ENCODE results near the gene CDH26. TPM values are rescaled to one million over a fixed set of nuclear protein-coding genes. Genes with fewer than 3 reads are reported as not detected.
"Not testable (repeated sequence)": the region's sequence is repeated elsewhere in the genome, so short reads cannot be mapped to it uniquely, and the experiment has no call there.

CDH26 gene
- total RNA-seq, 1 experiment from 2014 or later, result not detected

DNA sequence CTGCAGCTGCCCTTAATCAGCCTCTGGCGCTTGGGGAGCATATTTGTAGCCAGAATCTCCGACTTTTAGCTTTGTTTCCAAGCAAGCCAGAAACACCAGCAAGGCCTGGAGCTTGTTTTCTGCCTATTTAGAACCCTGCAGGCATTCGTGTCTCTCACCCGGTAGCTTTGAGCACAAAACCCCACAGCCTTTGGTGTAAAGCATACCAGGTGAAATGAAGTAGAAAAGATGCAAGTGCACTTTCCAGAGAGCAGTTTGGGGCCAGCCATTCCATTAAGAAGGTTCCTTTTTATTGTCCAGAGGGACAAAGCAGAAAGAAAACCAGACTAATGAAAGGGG is 17.3 kb upstream of the CDH26 start:
- no peak for DNase-seq (ENCODE audit: low read depth)

DNA sequence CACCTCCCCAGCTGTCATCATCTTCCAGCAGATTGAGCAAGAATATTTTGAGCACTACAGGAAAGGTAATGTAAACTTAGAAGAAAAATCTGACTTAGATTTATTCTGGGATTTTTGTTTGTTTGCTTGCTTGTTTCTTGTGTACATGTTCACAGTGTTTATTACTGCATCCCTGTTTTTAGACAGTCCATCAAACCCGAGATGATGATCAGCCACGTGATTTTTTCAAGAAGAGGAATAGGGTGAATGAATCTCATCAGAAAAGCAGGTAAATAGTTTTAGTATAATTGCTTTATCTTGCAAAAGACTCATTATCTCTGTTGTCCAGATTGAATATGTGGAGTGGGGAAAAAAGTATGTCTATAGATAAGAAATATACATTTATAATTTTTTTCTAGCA is 16.0 kb upstream of the CDH26 start:
- no peak for DNase-seq (ENCODE audit: low read depth)

DNA sequence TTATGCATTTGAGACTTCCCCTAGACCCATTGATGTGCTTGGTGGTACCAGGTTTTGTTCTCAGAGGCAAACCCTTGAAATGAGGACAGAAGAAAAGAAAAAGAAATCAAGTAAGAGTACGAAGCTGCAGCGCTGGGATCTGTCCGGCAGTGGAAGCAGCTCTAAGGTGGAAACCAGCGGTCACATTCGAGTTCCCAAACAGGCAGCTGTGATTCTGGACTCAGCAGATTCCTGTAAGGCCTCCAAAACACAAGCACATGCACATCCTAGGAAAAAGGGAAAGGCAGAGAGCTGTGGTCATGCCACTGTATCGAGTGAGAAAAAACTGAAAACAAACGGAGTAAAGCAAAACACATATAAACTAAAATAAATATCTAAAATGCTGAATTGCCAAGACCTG is 13.5 kb upstream of the CDH26 start:
- DNase-seq (ENCODE audit: low read depth), result no peak

DNA sequence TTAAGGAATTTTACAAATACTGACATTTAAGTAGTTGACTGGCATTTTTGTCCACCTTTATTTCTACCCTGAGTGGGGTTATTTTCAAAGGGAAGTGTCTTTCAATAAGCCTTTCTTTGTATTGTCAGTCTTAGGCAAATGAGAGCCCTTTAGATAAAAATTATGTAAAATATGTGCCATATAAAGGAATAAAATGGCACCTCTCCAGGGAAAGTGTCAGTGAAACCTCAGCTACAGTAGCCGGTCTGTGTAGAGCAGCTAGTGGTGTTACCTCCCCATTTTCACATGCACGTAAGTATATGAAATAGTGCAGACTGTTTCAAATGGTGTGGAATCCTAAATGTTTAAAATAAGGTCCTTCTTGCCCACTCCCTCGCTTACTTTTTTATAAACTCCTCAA is 13.0 kb upstream of the CDH26 start:
- DNase-seq (ENCODE audit: low read depth), result no peak

DNA sequence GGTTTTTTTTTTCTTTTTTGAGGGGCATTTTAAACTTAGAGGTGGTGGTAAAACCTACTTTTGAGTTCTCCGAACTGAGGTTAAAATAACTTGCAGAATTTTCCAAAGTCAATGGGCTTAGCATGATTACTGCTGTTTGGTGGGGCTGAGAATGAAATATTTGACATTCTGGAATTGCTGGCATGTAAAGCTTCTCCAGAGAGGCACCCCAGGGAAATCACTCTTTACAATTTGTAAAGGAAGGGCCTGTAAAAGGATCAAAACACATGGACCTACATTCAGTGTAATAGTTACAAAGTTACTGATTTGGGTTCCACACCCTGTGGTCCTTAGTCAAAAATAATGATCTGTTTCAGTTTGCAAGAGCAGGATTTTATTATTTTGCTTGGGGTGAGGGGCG is 12.5 kb upstream of the CDH26 start:
- DNase-seq (ENCODE audit: low read depth), result no peak

DNA sequence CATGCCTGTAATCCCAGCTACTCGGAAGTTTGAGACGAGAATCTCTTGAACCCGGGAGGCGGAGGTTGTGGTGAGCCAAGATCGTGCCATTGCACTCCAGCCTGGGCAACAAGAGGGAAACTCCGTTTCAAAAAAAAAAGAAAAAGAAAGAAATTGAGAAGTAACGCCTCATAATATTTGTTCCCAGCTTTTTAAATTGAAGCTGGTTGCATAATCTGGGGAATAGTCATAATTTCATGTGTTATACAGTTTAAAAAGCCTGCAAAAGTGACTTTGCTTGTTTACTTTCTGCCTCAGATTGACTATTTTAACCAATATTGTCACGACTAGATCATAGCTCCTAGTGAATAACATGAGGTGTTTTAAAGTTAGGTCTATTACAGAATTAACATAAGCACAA is 10.8 kb upstream of the CDH26 start:
- DNase-seq (ENCODE audit: low read depth), result no peak

DNA sequence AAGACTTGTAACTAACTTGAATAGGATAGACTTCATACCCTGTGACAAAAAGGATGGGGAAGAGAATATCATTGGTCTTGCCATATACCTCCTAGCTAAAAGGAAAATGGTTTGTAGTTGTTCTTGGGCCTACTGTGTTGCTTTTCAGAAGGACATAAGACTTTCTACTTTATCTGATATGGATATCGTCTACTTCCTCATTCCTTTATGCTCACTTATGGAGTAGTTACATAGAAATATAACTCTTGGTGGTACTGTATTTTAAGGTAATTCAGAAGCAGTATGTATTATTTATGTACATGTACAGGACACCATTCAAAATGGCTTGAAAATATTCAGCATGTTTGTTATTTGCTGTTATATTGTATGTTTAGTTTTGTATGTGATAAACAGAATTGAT is 10.0 kb upstream of the CDH26 start:
- DNase-seq (ENCODE audit: low read depth), result no peak

DNA sequence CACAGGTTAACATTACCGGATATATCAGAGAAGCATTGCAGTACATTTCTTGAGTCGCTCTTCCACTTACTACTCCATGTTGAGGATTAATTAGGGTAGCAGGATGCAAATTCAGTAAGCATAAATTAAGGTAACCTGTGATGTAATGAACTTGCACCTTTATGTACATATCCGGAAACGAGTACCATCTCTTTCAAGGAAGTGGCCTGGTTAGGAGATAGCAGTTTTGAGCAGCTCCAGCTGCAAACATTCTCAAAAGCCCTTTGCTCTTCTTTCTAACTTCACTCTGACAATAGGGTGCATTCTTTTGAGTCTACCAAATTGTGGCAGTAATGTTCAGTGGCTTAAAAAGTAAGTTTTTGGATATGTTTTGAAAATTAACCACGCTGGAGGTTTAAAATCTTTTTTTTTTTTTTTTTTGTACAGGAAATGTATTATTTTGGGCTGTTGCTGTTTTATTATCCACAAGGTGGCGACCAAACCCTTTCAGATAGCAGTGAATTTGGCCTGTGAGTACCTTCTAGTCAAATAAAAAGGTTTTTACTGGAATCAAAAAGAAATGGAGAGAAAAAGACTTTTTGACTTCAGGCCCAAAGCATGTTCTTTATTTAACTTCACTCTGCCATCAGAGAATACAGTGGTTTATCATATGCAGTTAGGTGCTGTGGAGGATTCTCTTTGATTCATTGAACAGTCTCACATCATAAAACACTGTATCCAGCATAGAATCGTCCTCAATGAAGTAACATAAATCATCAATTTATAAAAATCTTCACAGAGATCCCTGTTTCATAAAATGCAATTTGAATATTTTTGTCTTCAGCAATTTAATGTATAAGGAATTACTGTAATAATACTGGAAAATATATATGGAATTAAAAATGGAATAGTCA is 9.1 kb upstream of the CDH26 start:
- DNase-seq (ENCODE audit: low read depth), result peak; percentile 60

DNA sequence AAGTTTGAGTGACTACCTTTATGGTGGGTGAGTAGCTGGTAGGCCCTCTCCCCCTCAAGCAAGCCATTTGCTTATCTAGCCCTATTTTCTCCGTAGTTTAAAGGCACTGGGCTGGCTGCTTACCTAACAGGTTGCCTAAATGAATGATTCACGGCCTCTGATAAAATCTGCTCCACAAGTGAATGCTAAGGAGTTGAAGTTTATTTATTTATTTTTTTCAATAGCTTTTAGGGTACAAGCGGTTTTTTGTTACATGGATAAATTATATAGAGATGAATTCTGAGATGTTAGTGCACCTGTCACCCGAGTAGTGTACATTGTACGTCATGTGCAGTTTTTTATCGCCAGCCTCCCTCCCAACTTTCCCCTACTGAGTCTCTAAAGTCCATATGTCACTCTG is 8.3 kb upstream of the CDH26 start:
- DNase-seq (ENCODE audit: low read depth), result no peak

DNA sequence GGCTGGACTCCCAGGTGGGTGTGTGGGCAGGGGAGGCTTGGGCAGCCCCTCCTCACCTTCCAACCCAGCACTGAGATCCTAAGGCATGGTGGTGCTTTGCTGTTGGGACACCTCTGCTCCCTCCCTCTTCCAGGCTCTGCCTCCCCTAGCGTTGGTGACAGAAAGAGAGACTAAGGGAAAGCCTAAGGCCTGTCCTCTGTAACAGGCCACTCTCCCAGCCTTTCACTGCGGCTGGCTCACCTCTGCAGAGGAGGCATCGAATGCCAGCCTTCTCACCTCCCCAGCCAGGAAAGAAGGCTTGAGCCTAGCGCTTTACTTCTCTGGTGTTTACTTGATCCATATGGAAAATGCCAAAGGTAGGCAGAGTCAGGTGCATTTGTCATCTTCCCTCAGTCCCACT is 3.5 kb upstream of the CDH26 start:
- no peak for DNase-seq (ENCODE audit: low read depth)

DNA sequence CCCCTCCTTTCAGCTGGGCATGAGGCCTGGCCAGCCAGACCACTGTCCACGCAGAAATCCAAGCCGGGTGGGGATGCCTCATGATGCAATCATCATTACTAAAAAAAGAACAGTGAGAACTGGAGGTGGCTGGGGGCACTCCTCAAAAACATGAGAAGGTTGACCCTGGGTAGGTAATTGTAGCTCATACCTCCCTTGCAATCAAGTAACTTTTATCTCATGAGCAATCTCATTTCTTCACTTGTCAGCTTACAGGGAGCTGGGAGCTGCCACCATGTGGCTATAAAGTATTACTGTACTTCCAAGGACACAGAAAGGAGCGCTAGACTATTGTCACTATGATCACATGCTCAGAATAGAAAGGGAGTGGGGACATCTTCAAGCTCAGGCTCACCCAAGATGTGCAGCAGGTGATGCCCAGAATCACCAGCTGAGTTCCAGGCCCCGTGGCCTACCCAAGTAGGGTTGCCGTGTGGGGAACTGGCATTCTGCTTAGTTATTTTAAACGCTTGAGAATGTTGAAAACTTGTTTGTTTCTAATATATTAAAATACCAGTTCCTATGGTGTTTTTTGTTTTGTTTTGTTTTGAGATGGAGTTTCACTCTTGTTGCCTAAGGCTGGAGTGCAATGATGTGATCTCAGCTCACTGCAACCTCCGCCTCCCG is 3.0 kb upstream of the CDH26 start:
- DNase-seq (ENCODE audit: low read depth), result peak; percentile 47

DNA sequence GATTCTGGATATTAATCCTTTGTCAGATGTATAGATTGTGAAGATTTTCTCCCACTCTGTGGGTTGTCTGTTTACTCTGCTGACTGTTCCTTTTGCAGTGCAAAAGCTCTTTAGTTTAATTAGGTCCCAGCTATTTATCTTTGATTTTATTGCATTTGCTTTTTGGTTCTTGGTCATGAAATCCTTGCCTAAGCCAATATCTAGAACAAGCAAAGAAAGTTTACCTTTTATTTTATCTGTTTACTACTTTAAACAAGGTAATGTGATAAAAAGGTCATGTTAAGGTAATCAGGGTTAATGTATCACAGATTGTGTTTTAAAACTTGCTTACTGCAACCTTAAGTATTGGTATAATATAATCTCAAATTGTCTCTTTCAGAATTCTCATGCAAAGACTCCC is 655 bp upstream of the CDH26 start:
- DNase-seq (ENCODE audit: low read depth), result not testable (repeated sequence)

DNA sequence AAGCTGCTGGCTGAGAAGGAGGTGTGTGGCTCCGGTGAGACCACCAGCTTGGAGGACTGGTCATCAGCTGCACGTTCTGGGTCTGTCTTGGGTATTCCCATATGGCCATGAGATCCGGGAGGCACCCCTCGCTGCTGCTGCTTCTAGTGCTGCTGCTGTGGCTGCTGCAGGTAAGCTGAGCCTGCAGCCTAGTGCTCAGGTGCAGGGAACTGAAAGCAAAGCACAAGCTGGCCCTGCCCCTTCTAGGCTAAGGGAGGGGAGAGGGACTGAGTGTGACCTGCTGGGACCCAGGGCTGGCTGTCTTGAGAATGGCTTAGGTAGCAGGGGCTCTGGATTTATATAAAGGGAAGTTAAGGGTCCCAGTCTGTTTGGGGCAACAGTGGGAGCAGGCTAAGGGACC is 403 bp downstream of the CDH26 start:
- DNase-seq (ENCODE audit: low read depth), result no peak

DNA sequence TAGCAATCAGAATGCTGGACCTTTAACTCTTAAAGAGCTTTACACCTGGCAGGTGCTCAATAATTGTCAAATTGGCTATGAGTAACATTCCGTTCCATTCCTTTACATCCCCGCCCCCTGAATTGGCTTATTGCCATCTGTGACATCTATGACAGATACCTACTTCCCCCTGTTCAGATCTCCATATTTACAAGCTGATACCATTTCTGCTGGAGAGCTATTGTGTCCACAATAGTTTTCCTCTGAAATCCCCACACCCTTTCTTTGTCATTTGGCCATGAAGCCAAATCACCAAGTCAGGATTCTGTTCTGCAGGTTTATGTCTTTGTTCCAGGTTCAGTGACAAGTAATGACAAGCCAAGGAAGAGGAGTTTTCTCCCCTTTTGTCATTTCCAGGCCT is 3.2 kb downstream of the CDH26 start:
- no peak for DNase-seq (ENCODE audit: low read depth)

DNA sequence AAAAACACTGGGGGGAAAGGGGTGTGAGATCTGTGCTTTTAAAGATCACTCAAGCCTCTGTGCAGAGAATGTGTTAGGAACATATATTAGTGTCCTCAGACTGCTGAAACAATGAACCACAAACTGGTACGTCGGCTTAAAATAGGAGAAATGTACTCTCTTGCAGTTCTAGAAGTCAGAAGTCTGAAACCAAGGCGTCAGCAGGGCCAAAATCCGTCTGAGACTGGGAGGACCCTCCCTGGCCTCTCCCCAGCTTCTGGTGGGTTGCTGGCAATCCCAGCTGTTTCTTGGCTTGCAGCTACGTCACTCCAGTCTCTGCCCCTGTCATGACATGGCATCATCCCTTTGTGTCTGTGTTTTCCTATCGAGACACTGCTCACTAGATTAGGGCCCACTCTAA is 3.9 kb downstream of the CDH26 start:
- no peak for DNase-seq (ENCODE audit: low read depth)

DNA sequence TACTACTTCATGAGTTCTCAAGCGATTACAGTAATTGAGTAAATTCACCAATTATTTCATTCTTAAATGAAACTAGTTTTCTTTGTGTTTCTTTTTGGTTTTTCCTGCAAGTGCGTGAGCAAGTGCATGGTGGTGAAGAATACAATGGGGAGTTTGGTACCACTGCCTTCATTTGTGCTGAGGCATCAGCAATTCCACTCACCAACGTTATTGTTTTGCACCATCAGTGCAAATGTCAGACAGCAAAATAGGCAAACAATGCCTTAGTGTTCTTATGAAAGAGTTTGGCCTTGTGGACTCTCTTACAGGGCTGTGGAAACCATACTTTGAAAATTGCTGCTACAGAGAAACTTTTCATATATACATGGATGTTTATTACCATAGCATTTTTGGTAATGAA is 8.2 kb downstream of the CDH26 start:
- no peak for DNase-seq (ENCODE audit: low read depth)

DNA sequence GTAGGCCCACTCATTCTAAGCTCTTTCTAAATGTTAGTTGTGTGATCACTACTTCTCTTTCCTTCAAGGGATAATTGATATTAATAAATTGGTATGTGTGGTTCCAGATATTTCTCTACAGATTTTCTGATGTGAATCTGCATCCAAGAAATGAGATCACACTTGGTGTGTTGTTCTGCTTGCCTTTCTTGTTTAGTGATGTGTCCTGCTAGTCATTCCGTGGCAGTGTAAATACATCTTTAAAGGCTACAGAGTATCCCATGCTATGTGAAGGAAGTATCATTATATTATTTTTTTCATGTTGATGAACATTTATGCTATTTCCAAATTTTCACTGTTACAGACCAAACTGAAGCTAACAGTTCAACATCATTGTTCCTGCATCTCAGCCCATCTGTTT is 13.2 kb downstream of the CDH26 start:
- DNase-seq (ENCODE audit: low read depth), result no peak

DNA sequence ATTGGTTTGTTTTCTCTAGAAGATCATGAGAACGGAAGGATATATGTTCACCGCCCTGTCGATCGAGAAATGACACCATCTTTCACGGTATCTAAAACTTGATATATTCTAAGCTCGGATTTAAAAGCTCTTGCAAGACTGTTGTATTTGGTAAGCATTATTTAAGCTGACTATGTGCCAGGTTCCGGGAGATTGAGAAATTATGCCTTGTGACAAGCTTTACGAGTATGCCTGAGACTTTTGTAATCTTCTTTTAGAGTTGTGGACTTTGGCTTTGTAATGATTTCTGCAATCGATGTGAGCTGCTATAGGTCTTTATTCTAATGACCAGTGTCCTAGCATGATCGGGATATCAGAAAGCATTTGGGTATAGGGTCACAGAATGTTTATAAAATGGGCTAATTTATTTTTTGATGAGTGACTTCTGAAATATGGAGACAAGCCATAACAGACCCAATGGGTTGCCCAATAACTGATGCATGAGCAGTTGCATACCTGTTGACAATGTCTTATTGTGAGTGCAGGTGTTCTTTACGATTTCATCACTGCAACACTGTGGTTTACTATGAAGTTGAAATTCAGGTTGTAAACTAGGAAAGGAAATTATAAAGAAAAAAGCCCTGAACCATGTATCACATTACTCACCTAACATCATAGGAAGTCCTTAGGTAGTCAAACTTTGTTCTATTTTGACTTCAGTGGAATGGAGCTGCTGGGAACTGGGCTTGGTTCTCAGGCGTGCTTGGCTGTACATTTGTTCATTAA is 14.0 kb downstream of the CDH26 start:
- no peak for DNase-seq (ENCODE audit: low read depth)

DNA sequence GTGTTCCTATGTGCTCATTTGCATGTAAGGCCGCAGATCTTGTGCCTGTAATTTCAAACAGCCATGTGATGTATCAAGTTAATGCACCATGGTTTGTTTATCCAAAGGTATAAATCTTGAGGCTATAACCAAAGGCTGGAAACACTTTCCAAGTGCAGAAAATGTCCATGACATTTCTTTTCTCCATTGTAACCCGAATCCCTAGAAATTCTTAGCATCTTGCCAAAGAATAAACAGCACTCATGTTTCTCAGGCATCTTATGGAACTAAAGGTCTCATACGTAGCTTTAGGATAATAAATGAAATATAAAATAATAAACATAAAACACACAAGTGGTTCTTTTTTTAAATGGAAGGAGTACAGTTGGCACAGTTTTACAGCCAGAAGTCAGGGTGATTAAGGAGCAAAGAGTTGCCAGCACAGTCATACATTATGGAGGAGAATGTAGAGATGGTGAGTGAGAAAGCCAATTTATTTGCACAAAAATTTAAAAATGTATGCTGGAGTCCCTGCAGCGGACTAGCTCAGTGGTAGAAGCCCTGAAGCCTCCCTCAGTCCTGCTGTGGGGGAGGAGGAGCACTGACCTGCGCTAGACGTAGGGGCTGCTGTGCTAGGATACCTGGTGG is 18.0 kb downstream of the CDH26 start:
- no peak for DNase-seq (ENCODE audit: low read depth)

DNA sequence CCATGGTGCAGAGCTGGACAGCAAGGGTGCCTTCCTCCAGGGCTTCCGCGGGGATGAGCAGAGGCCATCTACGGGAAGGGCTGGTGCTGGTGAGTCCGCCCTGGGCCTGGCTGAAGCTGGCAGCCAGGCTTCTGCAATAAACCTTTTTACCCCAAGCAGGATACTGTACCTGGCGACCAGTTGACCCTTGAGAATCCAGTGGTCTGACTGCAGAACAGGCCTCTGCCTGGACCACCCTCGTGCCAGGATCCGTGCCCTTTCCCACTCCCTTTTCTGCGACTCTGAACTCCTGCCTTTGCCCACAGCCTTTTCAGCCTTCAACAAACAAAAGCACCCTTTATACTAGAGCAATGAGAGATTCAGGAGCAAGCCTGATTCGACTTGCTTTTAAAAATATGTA is 18.9 kb downstream of the CDH26 start:
- no peak for DNase-seq (ENCODE audit: low read depth)

DNA sequence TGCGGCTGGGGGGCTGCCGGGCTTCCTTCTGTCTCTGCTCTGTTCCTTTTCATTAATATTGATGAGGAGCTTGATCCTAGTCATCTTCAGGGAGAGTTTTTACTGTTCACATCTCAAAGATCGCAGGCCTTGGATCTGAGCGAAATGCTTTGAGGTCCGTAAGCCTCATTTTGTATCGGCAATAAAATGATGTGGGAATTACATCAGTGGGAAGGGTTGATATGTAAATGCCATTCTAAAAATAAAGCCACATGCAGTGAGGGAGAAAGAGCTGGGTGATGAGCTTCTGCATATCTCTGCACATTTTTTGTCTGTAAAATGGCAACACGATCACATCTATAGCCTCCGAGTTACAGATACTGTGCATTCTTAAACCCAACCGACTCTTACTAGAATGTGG is 24.9 kb downstream of the CDH26 start:
- DNase-seq (ENCODE audit: low read depth), result no peak

DNA sequence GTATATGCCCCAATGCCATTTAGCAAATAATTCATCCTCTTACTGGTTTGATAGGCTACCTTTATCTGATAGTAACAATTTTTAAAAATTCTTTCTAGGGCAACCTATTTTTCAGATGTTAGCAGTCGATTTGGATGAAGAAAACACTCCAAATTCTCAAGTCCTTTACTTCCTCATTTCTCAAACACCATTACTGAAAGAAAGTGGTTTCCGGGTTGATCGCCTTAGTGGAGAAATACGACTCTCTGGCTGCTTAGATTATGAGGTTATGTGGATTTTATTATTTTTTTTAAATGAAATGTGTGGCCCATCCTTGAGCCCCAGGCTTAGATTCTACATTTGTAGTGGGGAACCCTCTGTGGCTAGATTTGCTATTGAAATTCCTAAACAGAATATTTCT is 26.3 kb downstream of the CDH26 start:
- DNase-seq (ENCODE audit: low read depth), result no peak

All from RPMI7951 (cell line).